GM12878 (cell line): Measurements from ENCODE around the gene PCDH1. TPM values are rescaled to one million over a fixed set of nuclear protein-coding genes. Genes with fewer than 3 reads are reported as not detected.

Experiments used
- ATAC-seq: fragments of 200-7000 bp; cut with Tn5 transposase; 3 replicates; pipeline ENCODE4 v1.9.1; 2020; ENCODE audit warnings: mild to moderate bottlenecking, moderate library complexity
- BruUV-seq: library from RNA; stranded (reverse); fragments of 400-500 nt; replicated peaks from 2 replicates; lab custom pipeline; 2021; lab: Mats Ljungman, UMichigan
- CTCF ChIA-PET: fragments of 300-600 bp; sonication (Branson Sonifier 250); formaldehyde crosslinking; extraction: SDS; loops from one replicate; lab custom pipeline; 2021; ENCODE audit warnings: inconsistent platforms; lab: Yijun Ruan, JAX
- POLR2A ChIA-PET: fragments of 350-600 bp; formaldehyde crosslinking; extraction: SDS; loops from one replicate; lab custom pipeline; 2021; ENCODE audit warnings: inconsistent platforms; lab: Charles Lee
- RAD21 ChIA-PET: fragments of 300-600 bp; sonication (Branson Sonifier 250); formaldehyde crosslinking; loops from one replicate; lab custom pipeline; 2023; ENCODE audit warnings: antibody characterized with exemption; ENCODE audit not compliant: unreplicated experiment; lab: Charles Lee
- SMC1A ChIA-PET: fragments of 300-600 bp; sonication (Branson Sonifier 250); formaldehyde crosslinking; loops from one replicate; lab custom pipeline; 2023; ENCODE audit not compliant: unreplicated experiment, uncharacterized antibody; lab: Charles Lee
- DNase-seq: peaks from one replicate; pipeline ENCODE4 v3.0.0-alpha.2; 2011; ENCODE audit warnings: low read depth, low spot score
- FAIRE-seq: peaks from 3 replicates; lab custom pipeline; 2011; peaks lifted over from hg19 to GRCh38; lab: Jason Lieb, UNC
- H2AFZ ChIP-seq: 2 replicates; pipeline ENCODE4 v1.6.0; 2011; ENCODE audit warnings: low read depth, low read length, control low read depth; ENCODE audit not compliant: control insufficient read depth
- H3K27ac ChIP-seq: 2 replicates; pipeline ENCODE4 v1.5.1; 2011; ENCODE audit warnings: control low read depth; ENCODE audit not compliant: control insufficient read depth, insufficient read depth
- H3K27me3 ChIP-seq, 2 experiments: replicated peaks in 1 of 2; 2 replicates each; pipeline versions ENCODE4 v1.6.0 to v1.6.1; 2011; ENCODE audit warnings: low read length in 1 of 2; ENCODE audit not compliant: control insufficient read depth in 2 of 2, insufficient read depth in 2 of 2
- H3K36me3 ChIP-seq, 2 experiments: 2 replicates each; pipeline ENCODE4 v1.5.1; 2011; ENCODE audit warnings: low read length in 1 of 2; ENCODE audit not compliant: control insufficient read depth in 2 of 2, insufficient read depth in 2 of 2
- H3K4me1 ChIP-seq: 2 replicates; pipeline ENCODE4 v1.6.1; 2011; ENCODE audit warnings: mild to moderate bottlenecking, low read length, moderate library complexity, mixed read lengths; ENCODE audit not compliant: control insufficient read depth, insufficient read depth
- H3K4me2 ChIP-seq: 2 replicates; pipeline ENCODE4 v1.6.0; 2011; ENCODE audit warnings: control low read depth; ENCODE audit not compliant: control insufficient read depth, insufficient read depth
- H3K4me3 ChIP-seq: fragments of 200-600 bp; sonication (generic); 2 replicates; pipeline ENCODE4 v1.5.1; 2016
- H3K79me2 ChIP-seq: 2 replicates; pipeline ENCODE4 v1.6.0; 2011; ENCODE audit warnings: low read length; ENCODE audit not compliant: control insufficient read depth, insufficient read depth
- H3K9ac ChIP-seq: 2 replicates; pipeline ENCODE4 v1.8.0; 2011; ENCODE audit warnings: low read length, control low read depth, mixed read lengths; ENCODE audit not compliant: control insufficient read depth, insufficient read depth
- H3K9me3 ChIP-seq: replicated peaks from 3 replicates; pipeline ENCODE4 v1.5.1; 2011; ENCODE audit warnings: mild to moderate bottlenecking, low read length; ENCODE audit not compliant: control insufficient read depth, insufficient read depth
- H4K20me1 ChIP-seq: 2 replicates; pipeline ENCODE4 v1.6.0; 2011; ENCODE audit not compliant: control insufficient read depth, insufficient read depth
- BHLHE40 ChIP-seq, 2 experiments: fragments of 450-650 bp in 1 of 2; IDR thresholded peaks; 2 replicates each; pipeline ENCODE4 v1.6.1; 2011 to 2017; ENCODE audit warnings: low read depth in 2 of 2, borderline replicate concordance in 1 of 2, improper control_type of control experiment in 1 of 2, low read length in 1 of 2, mild to moderate bottlenecking in 1 of 2
- GATAD2B ChIP-seq: fragments of 450-650 bp; conservative IDR thresholded peaks from 2 replicates; pipeline ENCODE4 v1.6.1; 2017; ENCODE audit warnings: low read depth, mild to moderate bottlenecking, moderate library complexity
- KAT2A ChIP-seq: conservative IDR thresholded peaks from 2 replicates; pipeline ENCODE4 v1.6.1; 2011; ENCODE audit warnings: low read depth, low read length; ENCODE audit not compliant: control insufficient read depth
- NFIC ChIP-seq: IDR thresholded peaks from 2 replicates; pipeline ENCODE4 v1.6.1; 2012; ENCODE audit warnings: low read depth, mild to moderate bottlenecking, inconsistent platforms, low read length, moderate library complexity
- POLR2AphosphoS2 ChIP-seq: IDR thresholded peaks from 2 replicates; pipeline ENCODE4 v1.6.1; 2011; ENCODE audit warnings: low read depth, mild to moderate bottlenecking, low read length, improper control_type of control experiment, moderate library complexity
- WGBS: methylation state at CpG from one replicate; pipeline ENCODE4 v1.1.6; 2016; ENCODE audit warnings: low lambda C conversion rate; ENCODE audit not compliant: insufficient replicate concordance, insufficient coverage; ENCODE audit errors: missing lambda C conversion rate; 5-methylcytosine and 5-hydroxymethylcytosine counted together
- in situ Hi-C: fragments of 300-500 bp; cut with MboI; formaldehyde crosslinking; loops from 9 replicates; pipeline ENCODE4 v1.14.3; 2018; ENCODE audit warnings: mixed read lengths
- intact Hi-C: fragments of 100-400 bp; cut with micrococcal nuclease; formaldehyde crosslinking; loops from one replicate; pipeline ENCODE4 v1.14.2; 2022; ENCODE audit not compliant: unreplicated experiment
- polyA plus RNA-seq, 11 experiments: library from polyadenylated mRNA; depleted of rRNA in 4 of 11; unstranded in 6 of 11; stranded (reverse) in 5 of 11; fragments of >200 nt; fragmentation: Nextera tagmentation in 4 of 11; fragmentation: Illumina TruSeq in 1 of 11; extraction: Ambion mirVana in 4 of 11; extraction: Trizol in 1 of 11; gene quantifications; 1 replicate in 1 of 11; 2 replicates in 10 of 11; pipeline versions ENCODE4 v1.2.1 to v1.2.3, GENCODE V29; 2011 to 2016; ENCODE audit warnings: inconsistent platforms in 2 of 11, missing spikeins in 2 of 11, low read depth in 1 of 11
- total RNA-seq, 4 experiments: library from RNA; depleted of rRNA in 3 of 4; stranded (reverse); fragments of >200 nt in 3 of 4; fragmentation: Illumina TruSeq in 1 of 4; extraction: Trizol in 1 of 4; gene quantifications; 2 replicates each; pipeline versions ENCODE4 v1.2.1 to v1.2.3, GENCODE V29; 2013 to 2021
- TF ChIP-seq, protein P1 (sequence below), 3 experiments: IDR thresholded peaks in 2 of 3; conservative IDR thresholded peaks in 1 of 3; 2 replicates each; pipeline ENCODE4 v1.5.1; 2011; ENCODE audit warnings: low read depth in 3 of 3, low read length in 3 of 3, mild to moderate bottlenecking in 3 of 3, control low read depth in 2 of 3, moderate library complexity in 2 of 3, inconsistent platforms in 1 of 3, mixed read lengths in 1 of 3; ENCODE audit not compliant: control insufficient read depth in 2 of 3, insufficient read depth in 1 of 3; ENCODE audit errors: extremely low read depth in 1 of 3
- TF ChIP-seq, protein P2 (sequence below): fragments of 450-650 bp; formaldehyde crosslinking; IDR thresholded peaks from 2 replicates; pipeline ENCODE4 v1.5.0; 2022; ENCODE audit warnings: mild to moderate bottlenecking, missing genetic modification characterization
- TF ChIP-seq, protein P3 (sequence below): IDR thresholded peaks from 2 replicates; pipeline ENCODE4 v1.6.1; 2012; ENCODE audit warnings: low read depth, low read length, improper control_type of control experiment
- TF ChIP-seq, protein P4 (sequence below): IDR thresholded peaks from 2 replicates; pipeline ENCODE4 v1.6.1; 2011; ENCODE audit warnings: borderline replicate concordance, low read depth, mild to moderate bottlenecking, moderate library complexity, mixed read lengths, low read length; ENCODE audit not compliant: insufficient read depth; ENCODE audit errors: extremely low read length
- TF ChIP-seq, protein P5 (sequence below): fragments of 450-650 bp; IDR thresholded peaks from 2 replicates; pipeline ENCODE4 v1.6.1; 2016; ENCODE audit warnings: mild to moderate bottlenecking

PCDH1 gene
- total and polyA plus RNA-seq, 10 of the 15 experiments (the other 5 are each of a cell fraction or from before 2014, with no cell fraction given) = 0.07 to 0.36 (median 0.16) TPM; not detected in 7

DNA sequence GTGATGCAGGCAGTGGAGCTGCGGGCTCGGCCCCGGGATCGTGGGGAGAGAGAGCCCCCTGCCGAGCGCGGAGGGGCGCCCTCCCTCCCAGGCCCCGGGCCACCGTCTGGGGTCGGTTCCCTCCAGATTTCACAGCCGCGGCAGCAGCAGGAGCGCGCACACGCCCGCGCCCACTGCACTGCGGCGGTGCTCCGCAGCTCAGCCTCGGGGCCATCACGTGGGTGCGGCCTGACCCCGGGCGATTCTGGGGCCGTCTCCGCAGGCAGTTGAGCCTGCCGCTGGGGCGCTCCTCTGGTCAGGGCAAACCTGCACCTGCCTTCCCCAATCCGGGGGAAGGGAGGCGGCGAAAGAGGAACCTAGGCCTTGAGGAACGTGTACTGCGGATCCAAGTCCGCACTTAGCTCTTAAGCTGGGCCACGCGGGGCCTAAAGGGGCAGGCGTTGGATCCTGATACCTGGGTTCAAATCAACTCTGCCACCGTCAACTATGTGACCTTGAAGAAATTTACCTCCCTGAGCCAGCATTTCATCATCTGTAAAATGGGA, 36.1 kb upstream of the PCDH1 start:
- Histone ChIP-seq H3K27me3 (peaks cover 0 to 4% of the 10 kb centered on the region in 2 experiments; a peak in 1 of 4 replicates), H4K20me1 (no peaks in the 10 kb centered on the region), H3K9me3 (no peaks in the 10 kb centered on the region; the same call in 2 of the 3 replicates), H3K4me2 (peak overlapping the region; percentile 45), H3K36me3 (no peaks in the 10 kb centered on the region), H3K27ac (no peak overlapping the region), H3K9ac (peak overlapping the region; percentile 43; the same call in 1 of the 2 replicates), H2AFZ (peak overlapping the region; percentile 48), H3K79me2 (no peaks in the 10 kb centered on the region), H3K4me3 (0 out of 2 replicates have a peak overlapping the region, but pooled peaks have one; percentile 23), H3K4me1 (peaks cover 23% of the 10 kb centered on the region)
- 4% methylated on average over 37 of the region's 40 CpGs for WGBS
- no peak for FAIRE-seq
- RAD21 ChIA-PET = interaction anchor here (1.2 to 1.8 kb wide), 3 partner anchors 9 to 229 kb away, joined by 3 to 4 read pairs (median 4); partner anchors contain the start of gene DELE1
- SMC1A ChIA-PET = interaction anchor here (0.6 to 1.9 kb wide), 3 partner anchors 9 to 47 kb away, joined by 3 to 7 read pairs (median 3); partner anchors contain the start of gene DELE1
- POLR2A ChIA-PET = no interaction called here
- intact Hi-C loops (no loop called here), in situ Hi-C loops (no loop called here)
- CTCF ChIA-PET = interaction anchor here (0.6 to 2.5 kb wide), 6 partner anchors 9 to 222 kb away, joined by 3 to 12 read pairs (median 5); partner anchors contain the start of genes DELE1 and RNF14
- no peak for DNase-seq
- TF ChIP-seq, protein P1, sequence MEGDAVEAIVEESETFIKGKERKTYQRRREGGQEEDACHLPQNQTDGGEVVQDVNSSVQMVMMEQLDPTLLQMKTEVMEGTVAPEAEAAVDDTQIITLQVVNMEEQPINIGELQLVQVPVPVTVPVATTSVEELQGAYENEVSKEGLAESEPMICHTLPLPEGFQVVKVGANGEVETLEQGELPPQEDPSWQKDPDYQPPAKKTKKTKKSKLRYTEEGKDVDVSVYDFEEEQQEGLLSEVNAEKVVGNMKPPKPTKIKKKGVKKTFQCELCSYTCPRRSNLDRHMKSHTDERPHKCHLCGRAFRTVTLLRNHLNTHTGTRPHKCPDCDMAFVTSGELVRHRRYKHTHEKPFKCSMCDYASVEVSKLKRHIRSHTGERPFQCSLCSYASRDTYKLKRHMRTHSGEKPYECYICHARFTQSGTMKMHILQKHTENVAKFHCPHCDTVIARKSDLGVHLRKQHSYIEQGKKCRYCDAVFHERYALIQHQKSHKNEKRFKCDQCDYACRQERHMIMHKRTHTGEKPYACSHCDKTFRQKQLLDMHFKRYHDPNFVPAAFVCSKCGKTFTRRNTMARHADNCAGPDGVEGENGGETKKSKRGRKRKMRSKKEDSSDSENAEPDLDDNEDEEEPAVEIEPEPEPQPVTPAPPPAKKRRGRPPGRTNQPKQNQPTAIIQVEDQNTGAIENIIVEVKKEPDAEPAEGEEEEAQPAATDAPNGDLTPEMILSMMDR (IDR thresholded peaks at IDR 0.05 in 2 of 3, conservative IDR thresholded peaks at IDR 0.05 in 1 of 3; ENCODE audit: control insufficient read depth in 2 of 3, extremely low read depth in 1 of 3, insufficient read depth in 1 of 3, low read depth in 3 of 3, low read length in 3 of 3) = peak; percentile 26 to 40 (median 33); a peak in 4 of 6 replicates
- TF ChIP-seq KAT2A (no peak), POLR2AphosphoS2 (no peak), GATAD2B (0 out of 2 replicates have a peak, but pooled peaks have one; percentile 29), NFIC (no peak), BHLHE40 (IDR thresholded peaks at IDR 0.05; ENCODE audit: borderline replicate concordance in 1 of 2, low read depth in 2 of 2, low read length in 1 of 2) (peak in 1 of 2 experiments; percentile 43; a peak in 1 of 4 replicates)
- TF ChIP-seq, protein P2, sequence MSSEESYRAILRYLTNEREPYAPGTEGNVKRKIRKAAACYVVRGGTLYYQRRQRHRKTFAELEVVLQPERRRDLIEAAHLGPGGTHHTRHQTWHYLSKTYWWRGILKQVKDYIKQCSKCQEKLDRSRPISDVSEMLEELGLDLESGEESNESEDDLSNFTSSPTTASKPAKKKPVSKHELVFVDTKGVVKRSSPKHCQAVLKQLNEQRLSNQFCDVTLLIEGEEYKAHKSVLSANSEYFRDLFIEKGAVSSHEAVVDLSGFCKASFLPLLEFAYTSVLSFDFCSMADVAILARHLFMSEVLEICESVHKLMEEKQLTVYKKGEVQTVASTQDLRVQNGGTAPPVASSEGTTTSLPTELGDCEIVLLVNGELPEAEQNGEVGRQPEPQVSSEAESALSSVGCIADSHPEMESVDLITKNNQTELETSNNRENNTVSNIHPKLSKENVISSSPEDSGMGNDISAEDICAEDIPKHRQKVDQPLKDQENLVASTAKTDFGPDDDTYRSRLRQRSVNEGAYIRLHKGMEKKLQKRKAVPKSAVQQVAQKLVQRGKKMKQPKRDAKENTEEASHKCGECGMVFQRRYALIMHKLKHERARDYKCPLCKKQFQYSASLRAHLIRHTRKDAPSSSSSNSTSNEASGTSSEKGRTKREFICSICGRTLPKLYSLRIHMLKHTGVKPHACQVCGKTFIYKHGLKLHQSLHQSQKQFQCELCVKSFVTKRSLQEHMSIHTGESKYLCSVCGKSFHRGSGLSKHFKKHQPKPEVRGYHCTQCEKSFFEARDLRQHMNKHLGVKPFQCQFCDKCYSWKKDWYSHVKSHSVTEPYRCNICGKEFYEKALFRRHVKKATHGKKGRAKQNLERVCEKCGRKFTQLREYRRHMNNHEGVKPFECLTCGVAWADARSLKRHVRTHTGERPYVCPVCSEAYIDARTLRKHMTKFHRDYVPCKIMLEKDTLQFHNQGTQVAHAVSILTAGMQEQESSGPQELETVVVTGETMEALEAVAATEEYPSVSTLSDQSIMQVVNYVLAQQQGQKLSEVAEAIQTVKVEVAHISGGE = no peak
- TF ChIP-seq, protein P3, sequence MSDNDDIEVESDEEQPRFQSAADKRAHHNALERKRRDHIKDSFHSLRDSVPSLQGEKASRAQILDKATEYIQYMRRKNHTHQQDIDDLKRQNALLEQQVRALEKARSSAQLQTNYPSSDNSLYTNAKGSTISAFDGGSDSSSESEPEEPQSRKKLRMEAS = peak; percentile 23; the same call in 1 of the 2 replicates
- TF ChIP-seq, protein P4, sequence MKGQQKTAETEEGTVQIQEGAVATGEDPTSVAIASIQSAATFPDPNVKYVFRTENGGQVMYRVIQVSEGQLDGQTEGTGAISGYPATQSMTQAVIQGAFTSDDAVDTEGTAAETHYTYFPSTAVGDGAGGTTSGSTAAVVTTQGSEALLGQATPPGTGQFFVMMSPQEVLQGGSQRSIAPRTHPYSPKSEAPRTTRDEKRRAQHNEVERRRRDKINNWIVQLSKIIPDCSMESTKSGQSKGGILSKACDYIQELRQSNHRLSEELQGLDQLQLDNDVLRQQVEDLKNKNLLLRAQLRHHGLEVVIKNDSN = peak; percentile 83
- TF ChIP-seq, protein P5, sequence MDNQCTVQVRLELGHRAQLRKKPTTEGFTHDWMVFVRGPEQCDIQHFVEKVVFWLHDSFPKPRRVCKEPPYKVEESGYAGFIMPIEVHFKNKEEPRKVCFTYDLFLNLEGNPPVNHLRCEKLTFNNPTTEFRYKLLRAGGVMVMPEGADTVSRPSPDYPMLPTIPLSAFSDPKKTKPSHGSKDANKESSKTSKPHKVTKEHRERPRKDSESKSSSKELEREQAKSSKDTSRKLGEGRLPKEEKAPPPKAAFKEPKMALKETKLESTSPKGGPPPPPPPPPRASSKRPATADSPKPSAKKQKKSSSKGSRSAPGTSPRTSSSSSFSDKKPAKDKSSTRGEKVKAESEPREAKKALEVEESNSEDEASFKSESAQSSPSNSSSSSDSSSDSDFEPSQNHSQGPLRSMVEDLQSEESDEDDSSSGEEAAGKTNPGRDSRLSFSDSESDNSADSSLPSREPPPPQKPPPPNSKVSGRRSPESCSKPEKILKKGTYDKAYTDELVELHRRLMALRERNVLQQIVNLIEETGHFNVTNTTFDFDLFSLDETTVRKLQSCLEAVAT = no peak
- BruUV-seq = no TSS peak
- ATAC-seq = peak; percentile 91
